OCI-LY7 (cell line): ENCODE measurements around the gene PPL. TPM values are rescaled to one million over a fixed set of nuclear protein-coding genes. Genes with fewer than 3 reads are reported as not detected.

Source experiments
- BruUV-seq: library from RNA; stranded (reverse); fragments of 400-500 nt; replicated peaks from 2 replicates; lab custom pipeline; 2021; lab: Mats Ljungman, UMichigan
- CTCF ChIA-PET: fragments of 300-600 bp; sonication (Branson Sonifier 250); formaldehyde crosslinking; loops from one replicate; lab custom pipeline; 2022; ENCODE audit warnings: antibody characterized with exemption; ENCODE audit not compliant: unreplicated experiment; lab: Charles Lee
- POLR2A ChIA-PET: fragments of 300-600 bp; sonication (Branson Sonifier 250); formaldehyde crosslinking; loops from one replicate; lab custom pipeline; 2022; ENCODE audit warnings: antibody characterized with exemption; lab: Charles Lee
- DNase-seq: peaks from one replicate; pipeline ENCODE4 v3.0.0-alpha.2; 2015; ENCODE audit warnings: low spot score
- H2AFZ ChIP-seq: fragments of 200-600 bp; sonication (generic), shearing (Covaris generic); 2 replicates; pipeline ENCODE4 v1.6.1; 2014; ENCODE audit warnings: mild to moderate bottlenecking, antibody characterized with exemption, low read length, moderate library complexity
- H3K27ac ChIP-seq: fragments of 200-600 bp; sonication (generic); 2 replicates; pipeline ENCODE4 v1.5.1; 2014; ENCODE audit warnings: mixed run types, low read depth, mild to moderate bottlenecking, moderate library complexity, low read length, inconsistent platforms; ENCODE audit not compliant: poor library complexity, severe bottlenecking
- H3K36me3 ChIP-seq: fragments of 200-600 bp; sonication (generic); 2 replicates; pipeline ENCODE4 v1.6.1; 2014; ENCODE audit warnings: mild to moderate bottlenecking, antibody characterized with exemption, low read length, moderate library complexity, mixed read lengths; ENCODE audit not compliant: insufficient read depth
- H3K4me1 ChIP-seq: fragments of 200-600 bp; sonication (generic); 2 replicates; pipeline ENCODE4 v1.5.1; 2014; ENCODE audit warnings: mild to moderate bottlenecking, low read length; ENCODE audit not compliant: insufficient read depth, poor library complexity, severe bottlenecking
- H3K4me2 ChIP-seq: fragments of 200-600 bp; sonication (generic); 2 replicates; pipeline ENCODE4 v1.6.1; 2014; ENCODE audit warnings: mild to moderate bottlenecking, low read length
- H3K4me3 ChIP-seq: fragments of 200-600 bp; sonication (generic); 2 replicates; pipeline ENCODE4 v1.5.1; 2014; ENCODE audit warnings: mild to moderate bottlenecking, low read depth, low read length; ENCODE audit not compliant: poor library complexity, severe bottlenecking
- H3K79me2 ChIP-seq: fragments of 200-600 bp; sonication (generic); 2 replicates; pipeline ENCODE4 v1.6.1; 2016; ENCODE audit warnings: low read depth, mild to moderate bottlenecking, low read length, moderate library complexity, mixed read lengths; ENCODE audit not compliant: insufficient read depth
- H3K9me2 ChIP-seq: fragments of 200-600 bp; sonication (generic); 2 replicates; pipeline ENCODE4 v1.6.1; 2016; ENCODE audit warnings: mild to moderate bottlenecking, low read length, mixed read lengths; ENCODE audit not compliant: insufficient read depth
- H3K9me3 ChIP-seq: fragments of 200-600 bp; sonication (generic); 2 replicates; pipeline ENCODE4 v1.6.1; 2014; ENCODE audit warnings: mild to moderate bottlenecking, mixed run types, low read length, mixed read lengths
- H4K20me1 ChIP-seq: fragments of 200-600 bp; sonication (generic); 2 replicates; pipeline ENCODE4 v1.6.1; 2014; ENCODE audit warnings: mild to moderate bottlenecking, antibody characterized with exemption, low read length, moderate library complexity, mixed read lengths; ENCODE audit not compliant: insufficient read depth
- EZH2phosphoT487 ChIP-seq: fragments of 200-600 bp; sonication (generic); IDR thresholded peaks from 2 replicates; pipeline ENCODE4 v1.6.1; 2018; ENCODE audit warnings: low read depth, borderline replicate concordance, mild to moderate bottlenecking, mixed run types, antibody characterized with exemption, low read length, moderate library complexity, mixed read lengths
- intact Hi-C: fragments of 100-400 bp; cut with micrococcal nuclease; formaldehyde crosslinking; loops from one replicate; pipeline ENCODE4 v1.10.0; 2022; ENCODE audit not compliant: unreplicated experiment
- total RNA-seq, 2 experiments: library from RNA; depleted of rRNA in 1 of 2; stranded (reverse); fragments of >200 nt in 1 of 2; shearing (Covaris generic) in 1 of 2; gene quantifications; 2 replicates each; pipeline ENCODE4 v1.2.3, GENCODE V29; 2014 to 2022
- TF ChIP-seq, protein P1 (sequence below): fragments of 200-600 bp; sonication (generic); conservative IDR thresholded peaks from 2 replicates; pipeline ENCODE4 v1.5.1; 2014; ENCODE audit warnings: mild to moderate bottlenecking, antibody characterized with exemption, low read length, moderate library complexity, mixed read lengths

PPL gene
- total RNA-seq, 2 experiments from 2014 or later = not detected

GRCh38 chr16:4882000-4882632 is 54.8 kb downstream of the PPL start:
- POLR2A ChIA-PET = no interaction called here
- Histone ChIP-seq H2AFZ (no peak overlapping the region), H3K9me3 (no peaks in the 10 kb centered on the region), H3K4me3 (no peak overlapping the region), H3K79me2 (no peaks in the 10 kb centered on the region), H3K4me2 (no peak overlapping the region), H4K20me1 (no peaks in the 10 kb centered on the region), H3K36me3 (peaks cover 81% of the 10 kb centered on the region), H3K4me1 (no peaks in the 10 kb centered on the region), H3K9me2 (no peaks in the 10 kb centered on the region), H3K27ac (no peak overlapping the region)
- DNase-seq = no peak
- CTCF ChIA-PET = no interaction called here
- TF ChIP-seq, protein P1, sequence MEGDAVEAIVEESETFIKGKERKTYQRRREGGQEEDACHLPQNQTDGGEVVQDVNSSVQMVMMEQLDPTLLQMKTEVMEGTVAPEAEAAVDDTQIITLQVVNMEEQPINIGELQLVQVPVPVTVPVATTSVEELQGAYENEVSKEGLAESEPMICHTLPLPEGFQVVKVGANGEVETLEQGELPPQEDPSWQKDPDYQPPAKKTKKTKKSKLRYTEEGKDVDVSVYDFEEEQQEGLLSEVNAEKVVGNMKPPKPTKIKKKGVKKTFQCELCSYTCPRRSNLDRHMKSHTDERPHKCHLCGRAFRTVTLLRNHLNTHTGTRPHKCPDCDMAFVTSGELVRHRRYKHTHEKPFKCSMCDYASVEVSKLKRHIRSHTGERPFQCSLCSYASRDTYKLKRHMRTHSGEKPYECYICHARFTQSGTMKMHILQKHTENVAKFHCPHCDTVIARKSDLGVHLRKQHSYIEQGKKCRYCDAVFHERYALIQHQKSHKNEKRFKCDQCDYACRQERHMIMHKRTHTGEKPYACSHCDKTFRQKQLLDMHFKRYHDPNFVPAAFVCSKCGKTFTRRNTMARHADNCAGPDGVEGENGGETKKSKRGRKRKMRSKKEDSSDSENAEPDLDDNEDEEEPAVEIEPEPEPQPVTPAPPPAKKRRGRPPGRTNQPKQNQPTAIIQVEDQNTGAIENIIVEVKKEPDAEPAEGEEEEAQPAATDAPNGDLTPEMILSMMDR = no peak
- TF ChIP-seq EZH2phosphoT487 = no peak
- no TSS peak for BruUV-seq
- intact Hi-C loops = no loop called here

GRCh38 chr16:4880006-4880580 is 56.9 kb downstream of the PPL start:
- Histone ChIP-seq H3K4me1 (no peaks in the 10 kb centered on the region), H3K9me2 (no peaks in the 10 kb centered on the region), H2AFZ (no peak overlapping the region), H3K27ac (no peak overlapping the region), H3K36me3 (peaks cover 90% of the 10 kb centered on the region), H3K4me3 (no peak overlapping the region), H4K20me1 (no peaks in the 10 kb centered on the region), H3K9me3 (no peaks in the 10 kb centered on the region), H3K4me2 (no peak overlapping the region), H3K79me2 (no peaks in the 10 kb centered on the region)
- ChIA-PET CTCF (no interaction called here), POLR2A (no interaction called here)
- BruUV-seq = no TSS peak
- DNase-seq = no peak
- intact Hi-C loops = no loop called here
- TF ChIP-seq, protein P1 = no peak
- no peak for TF ChIP-seq EZH2phosphoT487

DNA sequence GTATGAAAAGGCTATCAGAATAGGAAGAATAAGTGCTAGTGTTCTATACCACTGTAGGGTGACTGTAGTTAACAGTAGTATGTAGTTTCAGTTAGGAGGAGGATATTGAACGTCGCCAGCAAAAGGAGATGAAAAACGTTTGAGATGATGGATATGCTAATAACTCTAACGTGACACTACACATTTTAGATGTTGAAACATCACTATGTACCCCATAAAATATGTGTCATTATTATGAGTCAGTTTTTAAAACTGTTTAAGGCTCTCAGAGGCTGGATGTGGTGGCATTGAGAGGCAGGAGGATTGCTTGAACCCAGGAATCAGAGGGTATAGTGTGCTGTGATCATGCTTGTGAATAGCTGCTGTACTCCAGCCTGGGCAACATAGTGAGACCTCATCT is 57.9 kb downstream of the PPL start:
- intact Hi-C loops = no loop called here
- POLR2A ChIA-PET = no interaction called here
- H3K36me3 ChIP-seq = peaks cover 94% of the 10 kb centered on the region
- no peak overlapping the region for H3K4me2 ChIP-seq
- CTCF ChIA-PET = no interaction called here
- H2AFZ ChIP-seq = no peak overlapping the region
- H3K27ac ChIP-seq = no peak overlapping the region
- H3K4me1 ChIP-seq = no peaks in the 10 kb centered on the region
- no peak for DNase-seq
- no TSS peak for BruUV-seq
- no peak overlapping the region for H3K4me3 ChIP-seq
- TF ChIP-seq, protein P1 = no peak
- no peaks in the 10 kb centered on the region for H4K20me1 ChIP-seq
- H3K9me3 ChIP-seq = no peaks in the 10 kb centered on the region
- no peaks in the 10 kb centered on the region for H3K79me2 ChIP-seq
- no peaks in the 10 kb centered on the region for H3K9me2 ChIP-seq
